Transverse colon (tissue), 4 donors: ENCODE results near the gene SEZ6L2.
"Not testable (repeated sequence)": the region's sequence is repeated elsewhere in the genome, so short reads cannot be mapped to it uniquely, and the experiment has no call there.

Source experiments
- CTCF ChIP-seq, 5 experiments: fragments of 200-600 bp in 3 of 5; fragments of 450-650 bp in 2 of 5; sonication (generic) in 3 of 5; IDR thresholded peaks; 1 replicate in 2 of 5; 2 replicates in 3 of 5; pipeline ENCODE4 v1.5.1; 2016 to 2017; ENCODE audit warnings: antibody characterized with exemption in 5 of 5, inconsistent platforms in 3 of 5, mild to moderate bottlenecking in 2 of 5, moderate library complexity in 1 of 5
- POLR2AphosphoS5 ChIP-seq, 3 donors: sonication (generic); formaldehyde crosslinking; IDR thresholded peaks; one replicate each; pipeline ENCODE4 v1.6.1; 2016; ENCODE audit warnings: antibody characterized with exemption in 3 of 3

DNA sequence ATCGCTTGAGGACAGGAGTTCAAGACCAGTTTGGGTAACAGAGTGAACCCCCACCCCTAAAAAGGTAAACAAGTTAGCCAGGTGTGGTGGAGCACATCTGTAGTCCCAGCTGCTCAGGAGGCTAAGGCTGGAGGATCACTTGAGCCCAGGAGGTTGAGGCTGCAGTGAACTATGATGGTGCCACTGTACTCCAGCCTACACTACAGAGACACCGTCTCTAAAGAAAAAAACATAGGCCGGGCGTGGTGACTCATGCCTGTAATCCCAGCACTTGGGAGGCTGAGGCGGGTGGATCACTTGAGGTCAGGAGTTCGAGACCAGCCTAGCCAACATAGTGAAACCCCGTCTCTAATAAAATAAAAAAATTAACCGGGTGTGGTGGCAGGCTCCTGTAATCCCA is 30.3 kb downstream of the SEZ6L2 start:
- TF ChIP-seq CTCF, POLR2AphosphoS5 (IDR thresholded peaks at IDR 0.05): not testable (repeated sequence)
